Measurements from ENCODE around the gene SLC13A1.

The SLC13A1 gene, protein sequence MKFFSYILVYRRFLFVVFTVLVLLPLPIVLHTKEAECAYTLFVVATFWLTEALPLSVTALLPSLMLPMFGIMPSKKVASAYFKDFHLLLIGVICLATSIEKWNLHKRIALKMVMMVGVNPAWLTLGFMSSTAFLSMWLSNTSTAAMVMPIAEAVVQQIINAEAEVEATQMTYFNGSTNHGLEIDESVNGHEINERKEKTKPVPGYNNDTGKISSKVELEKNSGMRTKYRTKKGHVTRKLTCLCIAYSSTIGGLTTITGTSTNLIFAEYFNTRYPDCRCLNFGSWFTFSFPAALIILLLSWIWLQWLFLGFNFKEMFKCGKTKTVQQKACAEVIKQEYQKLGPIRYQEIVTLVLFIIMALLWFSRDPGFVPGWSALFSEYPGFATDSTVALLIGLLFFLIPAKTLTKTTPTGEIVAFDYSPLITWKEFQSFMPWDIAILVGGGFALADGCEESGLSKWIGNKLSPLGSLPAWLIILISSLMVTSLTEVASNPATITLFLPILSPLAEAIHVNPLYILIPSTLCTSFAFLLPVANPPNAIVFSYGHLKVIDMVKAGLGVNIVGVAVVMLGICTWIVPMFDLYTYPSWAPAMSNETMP

DNA sequence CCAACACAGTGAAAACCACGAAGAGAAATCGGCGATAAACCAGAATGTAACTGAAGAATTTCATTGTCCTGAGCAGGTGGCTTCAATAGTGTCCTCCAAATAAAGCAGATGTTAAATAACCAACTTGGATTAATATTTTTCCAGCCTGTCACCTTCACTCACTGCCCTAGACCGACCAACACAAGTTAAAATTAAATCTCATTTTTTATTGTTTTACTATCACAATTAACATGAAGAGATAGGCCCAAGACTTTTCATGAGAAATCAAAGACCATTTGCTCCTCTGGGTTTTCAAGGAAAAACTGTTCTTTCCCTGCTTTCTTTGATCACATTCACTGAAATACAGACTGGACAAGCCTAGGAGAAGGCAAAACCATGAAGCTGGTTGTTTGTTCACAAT is at the start of gene SLC13A1:
Gene SLC13A1 (minus strand): TSS at position 87 of the 400 bp plus-strand sequence. CDS start 23 bp downstream, at position 64.
- FAIRE-seq: no peak
- TF ChIP-seq, protein P1, sequence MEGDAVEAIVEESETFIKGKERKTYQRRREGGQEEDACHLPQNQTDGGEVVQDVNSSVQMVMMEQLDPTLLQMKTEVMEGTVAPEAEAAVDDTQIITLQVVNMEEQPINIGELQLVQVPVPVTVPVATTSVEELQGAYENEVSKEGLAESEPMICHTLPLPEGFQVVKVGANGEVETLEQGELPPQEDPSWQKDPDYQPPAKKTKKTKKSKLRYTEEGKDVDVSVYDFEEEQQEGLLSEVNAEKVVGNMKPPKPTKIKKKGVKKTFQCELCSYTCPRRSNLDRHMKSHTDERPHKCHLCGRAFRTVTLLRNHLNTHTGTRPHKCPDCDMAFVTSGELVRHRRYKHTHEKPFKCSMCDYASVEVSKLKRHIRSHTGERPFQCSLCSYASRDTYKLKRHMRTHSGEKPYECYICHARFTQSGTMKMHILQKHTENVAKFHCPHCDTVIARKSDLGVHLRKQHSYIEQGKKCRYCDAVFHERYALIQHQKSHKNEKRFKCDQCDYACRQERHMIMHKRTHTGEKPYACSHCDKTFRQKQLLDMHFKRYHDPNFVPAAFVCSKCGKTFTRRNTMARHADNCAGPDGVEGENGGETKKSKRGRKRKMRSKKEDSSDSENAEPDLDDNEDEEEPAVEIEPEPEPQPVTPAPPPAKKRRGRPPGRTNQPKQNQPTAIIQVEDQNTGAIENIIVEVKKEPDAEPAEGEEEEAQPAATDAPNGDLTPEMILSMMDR (IDR thresholded peaks at IDR 0.05; ENCODE audit: insufficient read depth, missing control alignments): no peak
- no peak for DNase-seq (ENCODE audit: insufficient read length, low spot score)

DNA sequence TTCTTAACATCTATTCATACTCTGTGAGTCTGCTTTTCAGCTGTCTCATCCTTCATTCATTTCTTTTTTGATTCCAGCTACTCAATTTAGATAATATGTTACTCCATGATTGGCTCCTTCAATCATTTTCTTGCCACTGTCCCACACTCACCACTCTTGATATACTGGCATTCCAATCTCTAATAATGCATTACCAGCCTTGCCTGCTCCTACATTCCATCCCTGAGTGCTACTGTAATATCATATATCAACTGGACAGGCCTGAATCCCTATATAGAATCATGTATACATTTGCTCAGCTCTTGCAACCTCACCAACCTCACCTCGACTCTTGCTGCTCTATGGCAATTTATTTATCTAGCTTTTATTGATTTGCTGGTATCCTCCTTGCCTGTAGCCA is 45.0 kb upstream of the SLC13A1 start:
- no peak for DNase-seq (ENCODE audit: insufficient read length, low spot score)
- TF ChIP-seq, protein P1 (IDR thresholded peaks at IDR 0.05; ENCODE audit: insufficient read depth, missing control alignments): no peak
- FAIRE-seq: no peak

DNA sequence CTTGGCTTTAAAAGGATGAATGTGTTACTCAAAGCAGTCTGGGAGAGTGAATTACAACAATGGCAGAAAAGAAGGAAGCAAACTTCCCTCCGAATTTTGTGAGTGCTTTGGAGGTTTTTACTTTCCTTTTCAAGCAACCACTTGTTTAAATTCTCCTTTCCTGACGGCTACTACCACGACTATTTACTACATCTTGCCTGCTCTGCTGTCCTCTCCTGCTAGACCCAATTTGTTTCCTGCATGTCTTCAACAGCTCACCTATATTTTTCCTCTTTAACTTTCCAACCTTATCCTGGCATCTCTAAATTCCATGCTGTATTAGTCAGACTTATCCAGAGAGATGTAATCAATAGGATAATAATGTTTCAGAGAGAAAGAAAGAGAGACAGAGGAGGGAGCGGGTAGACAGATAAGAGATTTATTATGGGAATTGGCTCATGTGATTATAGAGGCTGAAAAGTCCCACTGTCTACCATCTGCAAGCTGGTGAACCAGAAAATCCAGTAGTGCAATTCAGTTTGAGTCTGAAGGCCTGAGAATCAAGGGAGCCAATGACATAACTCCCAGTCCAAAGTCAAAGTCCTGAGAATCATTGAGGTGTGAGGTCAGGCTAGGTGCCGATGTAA is 42.8 kb upstream of the SLC13A1 start:
- TF ChIP-seq, protein P1 (IDR thresholded peaks at IDR 0.05; ENCODE audit: insufficient read depth, missing control alignments): no peak
- DNase-seq (ENCODE audit: insufficient read length, low spot score): no peak
- no peak for FAIRE-seq

DNA sequence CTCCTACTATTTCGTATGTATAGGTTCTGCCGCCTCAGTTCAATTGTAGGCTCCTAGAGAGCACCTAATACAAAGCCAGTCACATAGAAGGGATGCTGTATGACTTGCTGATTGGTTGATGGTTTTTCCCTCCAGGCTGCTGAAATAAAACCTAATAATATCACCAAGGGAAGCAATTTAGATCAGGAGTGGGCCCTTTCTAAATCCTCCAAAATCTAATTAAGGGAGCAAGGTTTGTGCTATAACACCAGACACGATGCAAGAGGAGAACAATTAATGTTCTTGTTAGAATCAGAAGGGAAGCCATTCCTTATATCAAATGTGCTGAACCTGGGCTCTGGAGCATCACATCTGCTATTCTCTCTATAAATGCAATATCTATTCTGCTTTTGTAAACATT is 42.0 kb upstream of the SLC13A1 start:
- FAIRE-seq (no peak), DNase-seq (ENCODE audit: insufficient read length, low spot score) (no peak)
- TF ChIP-seq, protein P1 (IDR thresholded peaks at IDR 0.05; ENCODE audit: insufficient read depth, missing control alignments): no peak

DNA sequence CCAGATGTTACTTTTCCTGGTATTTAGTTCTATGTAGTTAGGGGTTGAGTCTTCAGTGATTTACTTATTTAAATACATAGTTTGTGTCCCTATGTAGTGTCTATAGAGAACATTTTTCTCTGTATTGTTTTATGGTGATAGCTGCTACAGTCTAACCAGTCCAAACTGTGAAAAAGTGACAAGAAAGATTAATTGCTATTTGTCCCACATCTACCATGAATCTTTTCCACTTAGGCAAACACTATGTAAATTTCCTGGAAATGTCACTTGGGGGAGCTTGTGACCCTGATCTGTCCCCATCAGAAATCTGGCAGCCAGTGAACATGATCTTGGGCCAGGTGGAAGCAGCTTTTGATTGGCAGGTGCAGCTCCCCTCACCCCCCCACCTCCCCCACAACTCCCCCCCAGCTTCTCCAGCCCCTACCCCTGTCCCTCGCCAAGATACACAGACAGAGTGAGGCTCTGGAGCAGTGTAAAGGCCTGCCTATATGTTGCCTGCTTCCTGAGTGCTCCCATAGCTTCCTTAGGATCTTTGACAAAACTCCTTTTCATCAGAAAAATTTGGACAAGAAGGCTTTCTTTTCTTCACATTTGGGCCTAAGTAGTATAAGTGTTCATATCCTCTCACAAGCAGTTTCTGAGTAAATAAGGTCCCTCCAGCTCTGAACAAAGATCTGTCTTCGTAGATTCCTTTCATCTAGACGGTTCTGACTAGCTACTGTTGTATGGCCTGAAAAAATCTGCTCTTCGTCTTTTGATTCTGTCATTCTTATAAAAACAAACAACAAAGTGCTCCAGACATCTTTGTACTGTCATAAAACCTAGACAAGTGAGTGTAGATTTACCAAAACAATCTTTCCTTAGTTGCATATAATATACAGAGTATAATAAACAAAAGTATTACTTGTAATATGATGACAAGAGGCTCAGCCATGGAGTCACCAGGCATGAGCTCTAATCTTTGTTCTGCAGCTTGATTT is 31.5 kb upstream of the SLC13A1 start:
- no peak for DNase-seq (ENCODE audit: insufficient read length, low spot score)
- FAIRE-seq: no peak
- TF ChIP-seq, protein P1 (IDR thresholded peaks at IDR 0.05; ENCODE audit: insufficient read depth, missing control alignments): no peak

DNA sequence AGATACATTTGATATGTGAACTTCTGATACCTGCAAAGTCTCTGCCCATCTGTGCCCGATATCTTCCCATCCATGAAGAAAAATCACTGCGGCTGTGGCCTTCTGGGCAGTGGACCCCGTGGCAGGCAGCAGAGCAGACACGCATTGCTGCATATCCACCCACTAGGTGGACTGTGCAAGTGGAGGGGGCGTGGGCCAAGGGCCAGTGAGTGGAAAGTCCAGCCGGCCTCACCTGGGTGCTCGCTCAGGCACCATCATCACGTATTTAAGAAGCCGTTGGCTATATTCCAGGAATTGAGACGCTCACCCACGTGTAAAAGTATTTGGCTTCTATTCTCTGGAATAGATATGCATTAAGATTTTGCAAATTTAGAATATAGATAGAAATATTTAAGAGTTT is 30.8 kb upstream of the SLC13A1 start:
- TF ChIP-seq, protein P1 (IDR thresholded peaks at IDR 0.05; ENCODE audit: insufficient read depth, missing control alignments): no peak
- no peak for FAIRE-seq
- no peak for DNase-seq (ENCODE audit: insufficient read length, low spot score)

Measured in D721Med (cell line).